Uterus (tissue), 4 donors: Measurements from ENCODE around the gene IQSEC1. TPM values are rescaled to one million over a fixed set of nuclear protein-coding genes. Genes with fewer than 3 reads are reported as not detected.

Source experiments
- DNase-seq, 2 donors: peaks; one replicate each; pipeline ENCODE4 v3.0.0-alpha.2; 2019 to 2020
- H3K27ac ChIP-seq, 2 donors: fragments of 200-600 bp; sonication (generic); 1 replicate in 1 of 2; 2 replicates in 1 of 2; pipeline ENCODE4 v1.5.1; 2016 to 2018
- H3K27me3 ChIP-seq, 2 donors: fragments of 200-600 bp; sonication (generic); one replicate each; pipeline ENCODE4 v1.5.1; 2018 to 2019; ENCODE audit warnings: control low read depth in 1 of 2
- H3K36me3 ChIP-seq, 2 donors: fragments of 200-600 bp; sonication (generic); one replicate each; pipeline ENCODE4 v1.5.1; 2019; ENCODE audit warnings: control low read depth in 1 of 2
- H3K4me1 ChIP-seq, 2 donors: fragments of 200-600 bp; sonication (generic); one replicate each; pipeline ENCODE4 v1.5.1; 2018 to 2019; ENCODE audit warnings: control low read depth in 1 of 2
- H3K4me3 ChIP-seq, 2 donors: fragments of 200-600 bp; sonication (generic); 1 replicate in 1 of 2; 2 replicates in 1 of 2; pipeline ENCODE4 v1.5.1; 2018 to 2019; ENCODE audit warnings: mild to moderate bottlenecking in 1 of 2
- H3K9me3 ChIP-seq, 2 donors: fragments of 200-600 bp; sonication (generic); one replicate each; pipeline ENCODE4 v1.5.1; 2019; ENCODE audit warnings: control low read depth in 1 of 2
- POLR2A ChIP-seq, 2 donors: fragments of 450-650 bp; IDR thresholded peaks; one replicate each; pipeline ENCODE4 v1.6.1; 2016; ENCODE audit warnings: antibody characterized with exemption in 2 of 2, mild to moderate bottlenecking in 1 of 2, moderate library complexity in 1 of 2
- intact Hi-C: fragments of 100-400 bp; cut with DNase I; formaldehyde crosslinking; loops from one replicate; pipeline ENCODE4 v1.15.1; 2023; ENCODE audit warnings: low total_unique reads
- total RNA-seq, 4 donors: library from RNA; depleted of rRNA in 3 of 4; stranded (reverse); fragments of >200 nt in 3 of 4; gene quantifications; one replicate each; pipeline versions ENCODE4 v1.1.0 to v1.2.4, GENCODE V29; 2014 to 2023
- TF ChIP-seq, protein P1 (sequence below), 4 experiments: fragments of 200-600 bp in 2 of 4; fragments of 450-650 bp in 2 of 4; sonication (generic) in 2 of 4; IDR thresholded peaks; one replicate each; pipeline ENCODE4 v1.5.1; 2016 to 2019; ENCODE audit warnings: antibody characterized with exemption in 4 of 4, mild to moderate bottlenecking in 2 of 4, moderate library complexity in 1 of 4
- donor health status: DM: yes; HTN: yes; CAD: no.

IQSEC1 gene
- total RNA-seq, 4 donors from 2014 or later: 17.9 to 61.4 (median 49.7) TPM

DNA sequence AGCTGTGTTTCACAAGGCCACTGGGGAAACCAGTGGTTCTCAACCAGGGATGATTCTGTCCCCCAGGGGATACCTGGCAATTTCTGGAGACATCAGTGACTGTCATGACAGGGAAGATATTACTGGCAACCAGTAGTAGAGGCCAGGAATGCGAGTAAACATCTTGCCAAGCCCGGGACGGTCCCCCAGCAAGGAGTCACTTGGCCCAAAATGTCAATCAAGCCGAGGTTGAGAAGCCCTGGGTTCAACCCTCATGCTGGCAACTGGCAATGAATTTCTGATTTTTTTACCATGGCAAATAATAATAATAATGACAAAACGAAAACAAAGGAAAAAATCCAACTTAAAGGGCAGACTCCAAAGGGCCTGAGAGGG, 166.3 kb downstream of the IQSEC1 start:
- H3K4me1 ChIP-seq: no peaks in the 10 kb centered on the region
- no peaks in the 10 kb centered on the region for H3K36me3 ChIP-seq
- H3K27me3 ChIP-seq: no peaks in the 10 kb centered on the region
- DNase-seq: no peak
- H3K27ac ChIP-seq: no peak overlapping the region
- H3K9me3 ChIP-seq: no peaks in the 10 kb centered on the region
- H3K4me3 ChIP-seq: no peak overlapping the region
- TF ChIP-seq, protein P1, sequence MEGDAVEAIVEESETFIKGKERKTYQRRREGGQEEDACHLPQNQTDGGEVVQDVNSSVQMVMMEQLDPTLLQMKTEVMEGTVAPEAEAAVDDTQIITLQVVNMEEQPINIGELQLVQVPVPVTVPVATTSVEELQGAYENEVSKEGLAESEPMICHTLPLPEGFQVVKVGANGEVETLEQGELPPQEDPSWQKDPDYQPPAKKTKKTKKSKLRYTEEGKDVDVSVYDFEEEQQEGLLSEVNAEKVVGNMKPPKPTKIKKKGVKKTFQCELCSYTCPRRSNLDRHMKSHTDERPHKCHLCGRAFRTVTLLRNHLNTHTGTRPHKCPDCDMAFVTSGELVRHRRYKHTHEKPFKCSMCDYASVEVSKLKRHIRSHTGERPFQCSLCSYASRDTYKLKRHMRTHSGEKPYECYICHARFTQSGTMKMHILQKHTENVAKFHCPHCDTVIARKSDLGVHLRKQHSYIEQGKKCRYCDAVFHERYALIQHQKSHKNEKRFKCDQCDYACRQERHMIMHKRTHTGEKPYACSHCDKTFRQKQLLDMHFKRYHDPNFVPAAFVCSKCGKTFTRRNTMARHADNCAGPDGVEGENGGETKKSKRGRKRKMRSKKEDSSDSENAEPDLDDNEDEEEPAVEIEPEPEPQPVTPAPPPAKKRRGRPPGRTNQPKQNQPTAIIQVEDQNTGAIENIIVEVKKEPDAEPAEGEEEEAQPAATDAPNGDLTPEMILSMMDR (IDR thresholded peaks at IDR 0.05): no peak
- TF ChIP-seq POLR2A (IDR thresholded peaks at IDR 0.05): no peak
- intact Hi-C loops: no loop called here

DNA sequence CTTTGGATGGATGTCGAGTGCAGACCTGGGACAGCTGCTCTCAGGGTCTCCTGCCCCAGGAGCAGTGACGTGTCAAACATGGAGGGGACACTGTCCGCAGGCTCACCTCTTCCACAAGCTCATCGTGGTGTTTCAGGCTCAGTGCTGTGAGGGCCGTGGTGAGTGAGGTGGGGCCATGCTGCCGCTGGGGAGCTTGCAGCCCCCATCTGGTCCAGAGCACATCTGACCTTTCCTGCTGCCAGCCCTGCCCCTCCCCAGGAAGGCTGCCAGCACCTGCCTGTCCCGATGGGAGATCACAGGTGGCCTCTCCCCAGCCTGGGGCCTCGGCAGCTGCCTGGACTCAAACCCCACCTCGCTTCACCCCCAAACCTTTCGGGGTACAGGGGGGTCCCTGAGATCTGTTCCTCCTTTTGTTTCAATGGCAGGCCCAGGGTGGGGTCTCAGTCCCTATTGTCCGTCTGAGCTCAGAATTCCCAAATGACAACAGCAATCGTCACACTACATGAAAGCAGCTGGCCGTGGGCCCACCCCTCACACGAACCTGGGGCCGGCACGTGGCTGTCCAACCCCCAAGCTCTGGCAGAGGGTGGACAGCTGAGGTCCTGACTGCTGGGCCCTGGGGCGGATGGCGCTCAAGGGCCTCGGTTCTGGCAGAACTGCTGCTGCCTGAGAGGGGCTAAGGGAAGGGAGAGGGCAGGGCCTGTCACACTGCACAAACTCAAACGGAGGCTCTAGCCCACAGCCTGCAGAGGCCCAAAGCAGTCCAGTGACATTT, 166.9 kb downstream of the IQSEC1 start:
- DNase-seq: no peak
- intact Hi-C loops: no loop called here
- H3K4me3 ChIP-seq: no peak overlapping the region
- H3K4me1 ChIP-seq: no peaks in the 10 kb centered on the region
- TF ChIP-seq, protein P1 (IDR thresholded peaks at IDR 0.05): no peak
- no peaks in the 10 kb centered on the region for H3K27me3 ChIP-seq
- H3K36me3 ChIP-seq: no peaks in the 10 kb centered on the region
- H3K27ac ChIP-seq: no peak overlapping the region
- no peaks in the 10 kb centered on the region for H3K9me3 ChIP-seq

DNA sequence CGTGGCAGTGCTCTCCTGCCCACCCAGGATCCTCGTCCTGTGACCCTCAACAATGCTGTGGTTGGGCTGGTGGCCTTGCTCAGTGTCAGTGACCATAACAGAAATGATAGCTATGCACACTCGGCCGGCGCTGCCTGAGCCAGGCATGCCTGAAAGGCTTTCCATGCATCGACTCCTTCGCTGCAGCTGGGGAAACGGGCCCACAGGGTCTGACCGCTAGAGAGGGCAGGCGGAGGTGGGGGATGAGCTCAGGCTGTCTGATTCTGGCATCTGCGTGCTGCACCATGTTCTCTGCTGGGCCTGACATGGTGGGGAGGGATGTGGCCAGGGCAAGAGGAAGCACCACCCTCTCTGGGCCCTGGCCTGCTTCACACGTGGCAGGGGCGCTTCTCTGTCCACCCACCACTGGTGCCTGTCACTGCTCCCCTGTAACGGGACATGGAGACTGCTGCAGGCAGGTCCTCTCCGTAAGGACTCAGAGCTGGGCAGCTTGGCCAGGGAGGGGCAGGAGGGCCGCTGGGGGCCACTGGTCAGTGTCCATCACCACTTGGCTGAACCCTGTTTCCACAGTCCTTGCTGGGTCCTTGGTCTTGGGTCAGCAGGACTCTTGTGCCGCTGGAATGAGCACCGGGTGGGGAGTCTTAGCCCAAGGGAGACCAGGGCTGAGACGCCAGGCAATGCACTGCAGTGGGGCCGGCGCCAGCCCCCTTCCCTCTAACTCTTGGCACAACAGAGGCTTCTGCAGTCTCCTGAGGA, 167.7 kb downstream of the IQSEC1 start:
- H3K27ac ChIP-seq: no peak overlapping the region
- intact Hi-C loops: no loop called here
- DNase-seq: no peak

DNA sequence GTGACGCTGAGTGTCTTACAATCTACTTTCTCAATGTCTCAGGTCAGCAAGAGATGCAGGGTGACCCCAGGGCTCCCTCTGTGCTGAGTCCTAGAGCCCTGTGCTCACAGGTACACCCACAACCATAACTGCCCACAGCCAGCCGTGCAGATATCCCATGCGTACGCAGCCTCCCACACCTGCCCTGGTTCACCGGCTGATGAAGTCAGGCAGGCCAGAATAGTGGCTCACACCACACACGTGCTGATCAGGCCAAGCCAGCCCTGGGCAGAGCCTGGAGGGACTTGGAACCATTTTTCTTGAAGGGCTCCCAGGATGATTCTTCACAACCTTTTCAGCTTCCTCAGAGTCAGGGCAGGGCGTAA, 168.3 kb downstream of the IQSEC1 start:
- Histone ChIP-seq H3K4me3 (no peak overlapping the region), H3K4me1 (no peaks in the 10 kb centered on the region), H3K36me3 (no peaks in the 10 kb centered on the region), H3K27me3 (no peaks in the 10 kb centered on the region), H3K9me3 (no peaks in the 10 kb centered on the region), H3K27ac (no peak overlapping the region)
- intact Hi-C loops: no loop called here
- no peak for DNase-seq
- TF ChIP-seq, protein P1 (IDR thresholded peaks at IDR 0.05): no peak
- no peak for TF ChIP-seq POLR2A (IDR thresholded peaks at IDR 0.05)

More for the DNA sequence above, 167.7 kb downstream of the IQSEC1 start:
- H3K36me3 ChIP-seq: no peaks in the 10 kb centered on the region
- H3K27me3 ChIP-seq: no peaks in the 10 kb centered on the region
- H3K4me1 ChIP-seq: no peaks in the 10 kb centered on the region
- no peaks in the 10 kb centered on the region for H3K9me3 ChIP-seq
- no peak overlapping the region for H3K4me3 ChIP-seq
- TF ChIP-seq POLR2A (IDR thresholded peaks at IDR 0.05): no peak
- TF ChIP-seq, protein P1 (IDR thresholded peaks at IDR 0.05): no peak

DNA sequence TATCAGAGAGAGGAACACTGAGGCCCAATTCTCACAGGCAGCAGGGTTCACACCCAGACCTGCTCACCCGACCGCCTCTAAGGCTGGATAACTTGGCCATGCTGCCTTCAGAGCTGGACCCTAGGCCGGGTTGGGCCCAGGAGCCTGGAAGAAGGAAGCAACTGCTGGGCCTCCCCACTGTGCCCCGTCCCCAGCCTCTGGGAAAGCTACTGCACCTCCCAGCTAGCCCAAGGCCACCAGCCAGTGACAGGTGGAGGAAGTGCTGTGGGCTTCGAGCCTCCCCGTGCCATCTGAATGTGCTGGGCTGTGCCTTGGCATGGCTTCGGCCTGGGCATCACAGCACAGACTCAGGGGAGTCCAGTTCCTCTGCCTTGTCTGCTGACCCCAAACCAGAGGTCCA, 169.3 kb downstream of the IQSEC1 start:
- Histone ChIP-seq H3K36me3 (no peaks in the 10 kb centered on the region), H3K9me3 (no peaks in the 10 kb centered on the region), H3K4me3 (no peak overlapping the region)

More for the DNA sequence above, 169.3 kb downstream of the IQSEC1 start:
- H3K4me1 ChIP-seq: no peaks in the 10 kb centered on the region
- no peak overlapping the region for H3K27ac ChIP-seq
- intact Hi-C loops: no loop called here
- H3K27me3 ChIP-seq: no peaks in the 10 kb centered on the region
- TF ChIP-seq POLR2A (IDR thresholded peaks at IDR 0.05): no peak
- TF ChIP-seq, protein P1 (IDR thresholded peaks at IDR 0.05): no peak
- DNase-seq: no peak
